ENCODE measurements around the gene CDH18. TPM values are rescaled to one million over a fixed set of nuclear protein-coding genes. Genes with fewer than 3 reads are reported as not detected.

Gene CDH18
- total RNA-seq, 2 donors from 2014 or later, result 1.2 TPM; not detected in 1

- Histone ChIP-seq H3K9me3 (no peaks in the 10 kb centered on the region), H3K4me1 (replicated peaks) (no peaks in the 10 kb centered on the region), H3K4me3 (no peak overlapping the region), H3K27me3 (replicated peaks; ENCODE audit: insufficient read depth) (no peaks in the 10 kb centered on the region), H3K27ac (no peak overlapping the region), H3K36me3 (no peaks in the 10 kb centered on the region)
- intact Hi-C loops (cut with DNase I), result no loop called here
- no peak for DNase-seq (ENCODE audit: low spot score)
- TF ChIP-seq, protein P1, sequence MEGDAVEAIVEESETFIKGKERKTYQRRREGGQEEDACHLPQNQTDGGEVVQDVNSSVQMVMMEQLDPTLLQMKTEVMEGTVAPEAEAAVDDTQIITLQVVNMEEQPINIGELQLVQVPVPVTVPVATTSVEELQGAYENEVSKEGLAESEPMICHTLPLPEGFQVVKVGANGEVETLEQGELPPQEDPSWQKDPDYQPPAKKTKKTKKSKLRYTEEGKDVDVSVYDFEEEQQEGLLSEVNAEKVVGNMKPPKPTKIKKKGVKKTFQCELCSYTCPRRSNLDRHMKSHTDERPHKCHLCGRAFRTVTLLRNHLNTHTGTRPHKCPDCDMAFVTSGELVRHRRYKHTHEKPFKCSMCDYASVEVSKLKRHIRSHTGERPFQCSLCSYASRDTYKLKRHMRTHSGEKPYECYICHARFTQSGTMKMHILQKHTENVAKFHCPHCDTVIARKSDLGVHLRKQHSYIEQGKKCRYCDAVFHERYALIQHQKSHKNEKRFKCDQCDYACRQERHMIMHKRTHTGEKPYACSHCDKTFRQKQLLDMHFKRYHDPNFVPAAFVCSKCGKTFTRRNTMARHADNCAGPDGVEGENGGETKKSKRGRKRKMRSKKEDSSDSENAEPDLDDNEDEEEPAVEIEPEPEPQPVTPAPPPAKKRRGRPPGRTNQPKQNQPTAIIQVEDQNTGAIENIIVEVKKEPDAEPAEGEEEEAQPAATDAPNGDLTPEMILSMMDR (IDR thresholded peaks at IDR 0.05), result no peak
- TF ChIP-seq POLR2AphosphoS5 (IDR thresholded peaks at IDR 0.05) (no peak), POLR2A (IDR thresholded peaks at IDR 0.05) (no peak)
Observed at GRCh38 chr5:19555876-19556275, 432.1 kb downstream of the CDH18 start.

GRCh38 chr5:19555436-19555835 lies 432.6 kb downstream of the CDH18 start:
- Histone ChIP-seq H3K9me3 (no peaks in the 10 kb centered on the region), H3K27ac (no peak overlapping the region), H3K4me1 (replicated peaks) (no peaks in the 10 kb centered on the region), H3K36me3 (no peaks in the 10 kb centered on the region), H3K4me3 (no peak overlapping the region), H3K27me3 (replicated peaks; ENCODE audit: insufficient read depth) (no peaks in the 10 kb centered on the region)
- DNase-seq (ENCODE audit: low spot score), result no peak
- TF ChIP-seq POLR2A (IDR thresholded peaks at IDR 0.05), result no peak
- TF ChIP-seq POLR2AphosphoS5 (IDR thresholded peaks at IDR 0.05), result no peak
- TF ChIP-seq, protein P1 (IDR thresholded peaks at IDR 0.05), result no peak
- intact Hi-C loops (cut with DNase I), result no loop called here
- whole genome bisulfite sequencing, result 81% methylated on average over 3 of the region's 3 CpGs

DNA sequence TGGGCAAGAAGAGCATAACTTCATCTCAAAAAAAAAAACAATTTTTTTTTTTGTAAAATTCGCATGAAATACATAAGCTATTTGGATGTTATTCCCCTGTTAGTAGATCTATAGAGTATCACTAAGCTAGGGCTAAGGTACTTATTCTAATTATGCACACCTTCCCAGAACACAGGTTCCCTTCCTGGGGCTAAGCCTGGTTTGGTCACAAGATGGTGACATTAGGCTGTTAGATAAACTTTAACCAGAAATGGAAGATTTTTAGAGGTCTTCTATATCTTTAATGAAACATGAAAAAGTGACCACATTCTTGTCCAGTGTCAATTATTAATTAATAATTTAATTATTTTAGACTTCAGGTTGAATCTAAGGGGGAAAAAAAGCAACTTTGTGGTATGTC lies 433.5 kb downstream of the CDH18 start:
- no peaks in the 10 kb centered on the region for H3K4me1 ChIP-seq (replicated peaks)
- no peaks in the 10 kb centered on the region for H3K27me3 ChIP-seq (replicated peaks; ENCODE audit: insufficient read depth)
- TF ChIP-seq, protein P1 (IDR thresholded peaks at IDR 0.05), result no peak
- TF ChIP-seq POLR2AphosphoS5 (IDR thresholded peaks at IDR 0.05) (no peak), POLR2A (IDR thresholded peaks at IDR 0.05) (no peak)
- no peak for DNase-seq (ENCODE audit: low spot score)
- intact Hi-C loops (cut with DNase I), result no loop called here
- no peaks in the 10 kb centered on the region for H3K36me3 ChIP-seq
- H3K9me3 ChIP-seq, result no peaks in the 10 kb centered on the region
- 72% methylated on average over 1 of the region's 1 CpG for WGBS
- no peak overlapping the region for H3K27ac ChIP-seq
- H3K4me3 ChIP-seq, result no peak overlapping the region

DNA sequence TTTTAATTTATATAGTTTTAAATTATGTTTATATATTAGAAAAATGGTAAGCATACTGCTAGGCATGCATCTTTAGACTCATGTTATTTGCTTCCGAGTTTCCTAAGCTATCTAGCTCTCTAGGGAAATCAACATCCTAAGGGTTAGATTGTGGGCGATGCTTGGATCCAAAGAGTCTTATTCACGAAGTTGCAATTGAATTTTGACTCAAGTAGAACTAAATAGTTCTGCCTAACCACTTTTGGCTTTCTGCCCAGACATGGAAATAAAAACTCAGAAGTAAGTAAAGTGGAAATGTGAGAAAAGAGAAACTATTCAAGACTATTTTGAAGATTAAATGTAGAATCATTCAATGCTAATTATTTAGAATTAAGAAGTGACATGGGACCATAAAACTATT lies 440.4 kb downstream of the CDH18 start:
- no peaks in the 10 kb centered on the region for H3K27me3 ChIP-seq (replicated peaks; ENCODE audit: insufficient read depth)
- H3K36me3 ChIP-seq, result no peaks in the 10 kb centered on the region
- TF ChIP-seq POLR2A (IDR thresholded peaks at IDR 0.05), result no peak
- intact Hi-C loops (cut with DNase I), result no loop called here
- H3K4me1 ChIP-seq (replicated peaks), result no peaks in the 10 kb centered on the region
- no peak overlapping the region for H3K27ac ChIP-seq
- no peak overlapping the region for H3K4me3 ChIP-seq
- DNase-seq (ENCODE audit: low spot score), result no peak
- WGBS, result 38% methylated on average over 3 of the region's 3 CpGs
- no peaks in the 10 kb centered on the region for H3K9me3 ChIP-seq

DNA sequence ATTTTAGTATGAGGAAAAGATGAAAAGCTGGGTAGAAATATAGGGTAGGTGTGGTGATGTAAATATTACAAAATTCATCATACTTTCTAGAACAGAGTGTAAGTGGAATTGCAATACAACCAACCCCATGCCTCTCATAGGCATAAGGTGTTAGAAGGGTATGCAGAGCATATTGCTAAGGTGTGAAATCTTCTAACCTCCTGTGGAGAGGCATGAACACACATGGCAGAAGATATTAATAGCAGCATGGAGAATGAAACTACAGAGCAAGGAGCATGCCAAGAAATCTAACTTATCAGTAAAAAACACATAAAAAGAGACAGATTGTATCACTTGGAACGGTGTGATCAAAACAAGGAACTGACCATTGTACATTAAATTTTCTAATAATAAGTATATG lies 441.5 kb downstream of the CDH18 start:
- intact Hi-C loops (cut with DNase I), result no loop called here
- 40% methylated on average over 1 of the region's 1 CpG for WGBS
- DNase-seq (ENCODE audit: low spot score), result no peak

More for the DNA sequence above, 441.5 kb downstream of the CDH18 start:
- Histone ChIP-seq H3K4me3 (no peak overlapping the region), H3K9me3 (no peaks in the 10 kb centered on the region), H3K27me3 (replicated peaks; ENCODE audit: insufficient read depth) (no peaks in the 10 kb centered on the region), H3K36me3 (no peaks in the 10 kb centered on the region), H3K4me1 (replicated peaks) (no peaks in the 10 kb centered on the region), H3K27ac (no peak overlapping the region)
- TF ChIP-seq POLR2A (IDR thresholded peaks at IDR 0.05), result no peak
- TF ChIP-seq, protein P1 (IDR thresholded peaks at IDR 0.05), result no peak
- TF ChIP-seq POLR2AphosphoS5 (IDR thresholded peaks at IDR 0.05), result no peak
